MM.1S (cell line): ENCODE data around the gene CD86.

Experiments
- DNase-seq: peaks from one replicate; pipeline ENCODE4 v3.0.0-alpha.2; 2015
- H2AFZ ChIP-seq: fragments of 300-600 bp; sonication (generic); 2 replicates; pipeline ENCODE4 v1.6.0; 2016; ENCODE audit warnings: antibody characterized with exemption, low read length
- H3F3A ChIP-seq: fragments of 300-600 bp; sonication (generic); 2 replicates; pipeline ENCODE4 v1.6.1; 2016; ENCODE audit warnings: mild to moderate bottlenecking, antibody characterized with exemption, low read length, moderate library complexity, mixed read lengths; ENCODE audit not compliant: insufficient read depth
- H3K27ac ChIP-seq: fragments of 300-600 bp; sonication (generic); 2 replicates; pipeline ENCODE4 v1.5.1; 2016; ENCODE audit warnings: mild to moderate bottlenecking, low read length
- H3K27me3 ChIP-seq: fragments of 300-600 bp; sonication (generic); replicated peaks from 2 replicates; pipeline ENCODE4 v1.6.0; 2016; ENCODE audit warnings: low read length; ENCODE audit not compliant: insufficient read depth
- H3K36me3 ChIP-seq: fragments of 300-600 bp; sonication (generic); replicated peaks from 2 replicates; pipeline ENCODE4 v1.6.1; 2016; ENCODE audit warnings: mild to moderate bottlenecking, low read length, mixed read lengths; ENCODE audit not compliant: insufficient read depth
- H3K4me1 ChIP-seq: fragments of 300-600 bp; sonication (generic); 2 replicates; pipeline ENCODE4 v1.6.1; 2016; ENCODE audit warnings: low read length, mixed read lengths
- H3K4me2 ChIP-seq: fragments of 300-600 bp; sonication (generic); 2 replicates; pipeline ENCODE4 v1.6.0; 2016; ENCODE audit warnings: low read depth, low read length
- H3K4me3 ChIP-seq: fragments of 300-600 bp; sonication (generic); 2 replicates; pipeline ENCODE4 v1.5.1; 2016; ENCODE audit warnings: low read length, mixed read lengths
- H3K79me2 ChIP-seq: fragments of 300-600 bp; sonication (generic); 2 replicates; pipeline ENCODE4 v1.6.1; 2016; ENCODE audit warnings: mixed run types, low read length, mixed read lengths
- H3K9ac ChIP-seq: fragments of 300-600 bp; sonication (generic); 2 replicates; pipeline ENCODE4 v1.6.1; 2016; ENCODE audit warnings: low read length, mixed read lengths
- H3K9me2 ChIP-seq: fragments of 300-600 bp; sonication (generic); replicated peaks from 2 replicates; pipeline ENCODE4 v1.6.1; 2016; ENCODE audit warnings: mild to moderate bottlenecking, low read length, mixed read lengths; ENCODE audit not compliant: insufficient read depth
- H3K9me3 ChIP-seq: fragments of 300-600 bp; sonication (generic); replicated peaks from 2 replicates; pipeline ENCODE4 v1.6.1; 2016; ENCODE audit warnings: mild to moderate bottlenecking, low read length, mixed read lengths; ENCODE audit not compliant: insufficient read depth
- H4K20me1 ChIP-seq: fragments of 300-600 bp; sonication (generic); 2 replicates; pipeline ENCODE4 v1.6.1; 2016; ENCODE audit warnings: mild to moderate bottlenecking, low read length, moderate library complexity, mixed read lengths; ENCODE audit not compliant: insufficient read depth
- EZH2 ChIP-seq: fragments of 300-600 bp; sonication (generic); optimal IDR thresholded peaks from 2 replicates; pipeline ENCODE3; 2017; ENCODE audit warnings: low read depth, mild to moderate bottlenecking, antibody characterized with exemption, low read length, mixed read lengths
- EZH2phosphoT487 ChIP-seq: fragments of 300-600 bp; sonication (generic); IDR thresholded peaks from 2 replicates; pipeline ENCODE4 v1.6.1; 2018; ENCODE audit warnings: antibody characterized with exemption, low read length
- TF ChIP-seq, protein P1 (sequence below): fragments of 300-600 bp; sonication (generic); IDR thresholded peaks from 2 replicates; pipeline ENCODE4 v1.5.1; 2016; ENCODE audit warnings: antibody characterized with exemption, low read length, mixed read lengths

CD86 gene

DNA sequence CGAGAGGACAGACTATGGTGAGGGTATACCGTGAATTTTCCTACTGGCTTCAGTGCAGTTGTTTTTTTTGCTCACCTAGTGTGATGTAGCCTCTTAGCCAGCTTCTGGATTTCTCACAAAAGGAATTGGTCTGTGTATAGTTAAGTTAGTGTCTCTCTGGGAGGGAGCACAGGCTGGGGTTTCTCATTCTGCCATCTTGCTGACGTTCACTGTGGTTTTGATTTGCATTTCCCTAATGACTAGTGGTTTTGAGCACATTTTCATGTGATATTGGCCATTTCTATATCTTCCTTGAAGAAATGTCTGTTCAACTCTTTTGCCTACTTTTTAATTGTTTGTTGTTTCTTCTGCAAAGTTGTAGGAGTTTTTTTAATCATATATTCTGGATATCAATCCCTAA, 2.2 kb upstream of the CD86 start:
- H3K4me1 ChIP-seq: peaks cover 15% of the 10 kb centered on the region
- H3K9ac ChIP-seq: no peak overlapping the region
- H3K9me3 ChIP-seq: no peaks in the 10 kb centered on the region; the same call in 1 of the 2 replicates
- no peak overlapping the region for H3K4me2 ChIP-seq
- peak; percentile 74 for DNase-seq
- no peak overlapping the region for H2AFZ ChIP-seq
- H4K20me1 ChIP-seq: no peaks in the 10 kb centered on the region
- no peaks in the 10 kb centered on the region for H3F3A ChIP-seq
- H3K9me2 ChIP-seq: no peaks in the 10 kb centered on the region
- no peaks in the 10 kb centered on the region; the same call in 1 of the 2 replicates for H3K36me3 ChIP-seq
- 0 out of 2 replicates have a peak, but pooled peaks cover under 1% of the 10 kb centered on the region for H3K79me2 ChIP-seq
- H3K27me3 ChIP-seq: no peaks in the 10 kb centered on the region
- no peak overlapping the region for H3K27ac ChIP-seq
- no peak overlapping the region for H3K4me3 ChIP-seq
- TF ChIP-seq, protein P1, sequence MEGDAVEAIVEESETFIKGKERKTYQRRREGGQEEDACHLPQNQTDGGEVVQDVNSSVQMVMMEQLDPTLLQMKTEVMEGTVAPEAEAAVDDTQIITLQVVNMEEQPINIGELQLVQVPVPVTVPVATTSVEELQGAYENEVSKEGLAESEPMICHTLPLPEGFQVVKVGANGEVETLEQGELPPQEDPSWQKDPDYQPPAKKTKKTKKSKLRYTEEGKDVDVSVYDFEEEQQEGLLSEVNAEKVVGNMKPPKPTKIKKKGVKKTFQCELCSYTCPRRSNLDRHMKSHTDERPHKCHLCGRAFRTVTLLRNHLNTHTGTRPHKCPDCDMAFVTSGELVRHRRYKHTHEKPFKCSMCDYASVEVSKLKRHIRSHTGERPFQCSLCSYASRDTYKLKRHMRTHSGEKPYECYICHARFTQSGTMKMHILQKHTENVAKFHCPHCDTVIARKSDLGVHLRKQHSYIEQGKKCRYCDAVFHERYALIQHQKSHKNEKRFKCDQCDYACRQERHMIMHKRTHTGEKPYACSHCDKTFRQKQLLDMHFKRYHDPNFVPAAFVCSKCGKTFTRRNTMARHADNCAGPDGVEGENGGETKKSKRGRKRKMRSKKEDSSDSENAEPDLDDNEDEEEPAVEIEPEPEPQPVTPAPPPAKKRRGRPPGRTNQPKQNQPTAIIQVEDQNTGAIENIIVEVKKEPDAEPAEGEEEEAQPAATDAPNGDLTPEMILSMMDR: no peak
- TF ChIP-seq EZH2 (no peak), EZH2phosphoT487 (no peak)

DNA sequence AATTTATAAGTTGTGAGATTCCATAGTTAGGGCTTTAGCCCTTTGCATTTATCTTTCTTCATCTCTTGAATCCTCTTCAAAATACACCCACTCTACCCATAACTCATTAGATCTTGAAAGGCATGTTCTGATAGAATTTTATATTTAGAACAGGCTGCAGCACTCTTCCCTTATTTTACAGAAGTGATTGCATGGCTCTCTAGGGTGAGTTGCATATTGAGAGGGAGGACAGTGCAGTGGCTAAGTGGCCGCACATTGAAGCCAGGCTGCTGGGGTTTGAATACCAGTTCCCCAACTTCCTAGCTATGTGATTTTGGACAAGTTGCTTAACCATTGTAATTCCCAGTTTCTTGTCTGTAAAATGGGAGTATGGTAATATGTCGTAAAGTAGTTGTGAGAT, 2.5 kb downstream of the CD86 start:
- Histone ChIP-seq H3K4me2 (no peak overlapping the region), H3K9me3 (no peaks in the 10 kb centered on the region), H3K9me2 (no peaks in the 10 kb centered on the region), H3K27me3 (no peaks in the 10 kb centered on the region), H3K4me1 (peaks cover 15% of the 10 kb centered on the region), H3K27ac (no peak overlapping the region), H3K4me3 (no peak overlapping the region), H4K20me1 (no peaks in the 10 kb centered on the region), H3K36me3 (no peaks in the 10 kb centered on the region; the same call in 1 of the 2 replicates), H2AFZ (no peak overlapping the region), H3K9ac (no peak overlapping the region), H3K79me2 (peaks cover 15% of the 10 kb centered on the region; the same call in 1 of the 2 replicates), H3F3A (no peaks in the 10 kb centered on the region)
- DNase-seq: no peak
- TF ChIP-seq EZH2phosphoT487: no peak
- TF ChIP-seq, protein P1: no peak
- no peak for TF ChIP-seq EZH2

DNA sequence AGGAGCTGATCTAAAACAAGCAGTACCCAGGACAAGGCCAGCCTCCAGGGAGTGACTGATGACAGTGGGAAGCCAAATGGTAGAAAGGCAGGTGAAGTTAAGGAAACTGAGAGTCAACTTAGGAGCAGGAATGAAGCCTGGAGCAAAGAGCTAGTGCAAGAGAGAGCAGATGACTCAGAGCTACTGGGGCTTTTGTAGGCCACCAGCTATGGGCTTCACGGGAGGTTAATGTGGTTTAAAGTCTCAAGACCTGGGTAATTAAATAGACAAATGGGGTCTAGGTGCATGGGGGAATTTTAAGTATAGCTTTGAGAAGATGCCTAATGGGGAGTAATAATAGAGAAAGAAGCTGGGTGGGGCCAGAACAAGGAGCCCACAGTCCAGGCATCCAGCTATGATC, 3.1 kb downstream of the CD86 start:
- Histone ChIP-seq H2AFZ (no peak overlapping the region), H3K27me3 (no peaks in the 10 kb centered on the region), H3K4me2 (no peak overlapping the region), H3F3A (no peaks in the 10 kb centered on the region), H3K27ac (no peak overlapping the region), H4K20me1 (no peaks in the 10 kb centered on the region), H3K9me2 (no peaks in the 10 kb centered on the region), H3K79me2 (peaks cover 18% of the 10 kb centered on the region; the same call in 1 of the 2 replicates), H3K9ac (no peak overlapping the region), H3K4me1 (peaks cover 10% of the 10 kb centered on the region), H3K4me3 (no peak overlapping the region), H3K9me3 (no peaks in the 10 kb centered on the region), H3K36me3 (no peaks in the 10 kb centered on the region; the same call in 1 of the 2 replicates)
- TF ChIP-seq, protein P1: no peak
- TF ChIP-seq EZH2: no peak
- DNase-seq: no peak
